Measurements from ENCODE around the gene PJA2.

- TF ChIP-seq CTCF (IDR thresholded peaks at IDR 0.05) (no peak), POLR2AphosphoS5 (IDR thresholded peaks at IDR 0.05) (peak; percentile 14), POLR2A (IDR thresholded peaks at IDR 0.05) (no peak)
Measured at GRCh38 chr5:109326919-109327318, 82.9 kb downstream of the PJA2 start.
